ENCODE data around the gene TPSB2.

Gene TPSB2

DNA sequence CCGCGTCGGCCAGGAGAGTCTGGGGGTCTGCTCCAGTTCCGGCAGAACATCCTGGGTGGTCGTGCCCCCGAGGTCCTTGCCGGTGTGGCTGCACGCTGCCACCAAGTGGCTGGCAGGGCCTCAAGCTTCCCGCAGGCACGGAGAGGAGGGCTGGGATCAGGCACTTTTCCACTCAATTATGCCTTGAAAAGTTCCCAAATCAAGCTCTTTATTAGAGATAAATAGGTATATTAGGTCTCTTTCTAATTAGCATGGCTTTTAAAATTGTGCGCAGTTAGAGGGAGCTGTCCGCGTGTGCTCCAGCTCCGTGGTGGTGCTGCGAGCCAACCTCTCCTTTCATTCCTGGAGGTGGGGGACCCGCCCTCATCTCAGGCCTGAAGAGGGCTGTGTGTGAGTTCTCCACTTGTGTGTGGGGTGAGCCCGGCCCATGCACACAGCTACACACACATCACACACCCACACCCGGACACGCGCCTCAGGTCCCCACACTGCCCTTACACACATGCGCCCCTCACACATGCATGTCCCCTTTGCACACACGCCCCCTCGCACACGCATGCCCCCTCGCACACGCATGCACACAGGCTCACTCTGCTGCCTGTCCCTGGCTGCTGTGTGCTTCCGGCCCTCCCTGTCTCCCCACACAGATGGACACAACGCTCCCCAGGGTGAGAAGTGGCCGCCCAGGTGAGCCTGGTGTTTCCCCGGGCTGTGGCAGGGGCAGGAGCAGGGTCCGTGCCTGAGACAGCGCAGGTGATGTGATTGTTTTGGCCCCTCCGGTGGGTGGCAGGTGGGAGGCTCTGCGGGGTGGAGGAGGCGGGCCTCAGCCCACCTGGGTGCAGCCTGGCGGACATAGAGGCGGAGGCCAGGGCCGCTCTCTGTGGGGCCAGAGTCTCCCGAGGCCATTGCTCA lies 48.3 kb downstream of the TPSB2 start:
- no peak for DNase-seq

DNA sequence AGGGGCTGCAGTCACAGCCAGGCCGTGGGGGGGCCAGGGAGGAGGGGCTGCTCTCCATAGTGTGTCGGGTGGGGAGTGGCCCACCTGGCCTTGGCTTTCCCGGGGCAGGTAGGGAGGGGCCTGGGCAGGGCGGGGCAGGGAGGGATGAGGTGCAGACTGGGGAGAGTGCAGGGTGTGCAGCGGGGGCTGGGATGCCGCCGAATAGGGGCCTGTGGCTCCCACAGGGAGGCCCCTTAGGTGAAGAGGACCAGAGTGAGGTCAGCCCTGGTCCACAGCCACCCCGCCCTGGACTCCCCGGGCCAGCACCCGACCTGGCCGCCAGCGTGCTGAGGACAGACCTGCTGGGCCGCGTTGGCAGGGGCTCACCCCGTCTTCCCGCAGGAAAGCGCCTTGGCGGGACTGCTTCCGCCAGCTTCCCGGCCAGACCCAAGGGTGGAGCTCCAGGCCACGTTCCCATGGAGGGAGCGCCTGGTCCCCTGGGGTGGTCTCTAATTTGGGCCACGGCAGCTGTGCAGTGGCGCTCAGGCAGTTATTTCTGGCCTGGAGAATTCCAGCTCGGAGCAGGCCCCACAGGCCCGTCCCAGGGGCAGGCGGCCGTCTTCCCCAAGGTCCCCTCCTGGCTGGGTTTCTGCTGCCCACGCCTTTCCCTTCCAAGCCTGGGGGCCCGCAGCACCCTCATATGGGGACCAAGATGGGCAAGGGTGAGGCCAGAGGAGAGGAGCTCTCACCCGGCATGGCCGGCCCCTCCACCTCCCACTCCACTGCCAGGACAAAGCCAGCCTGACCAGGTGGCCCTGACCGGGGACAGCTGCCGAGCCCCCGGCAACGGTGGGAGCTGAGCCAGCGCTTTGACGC lies 49.2 kb downstream of the TPSB2 start:
- no peak for DNase-seq
